Liver (tissue), 9 donors: ENCODE data around the gene RAB5A. TPM values are rescaled to one million over a fixed set of nuclear protein-coding genes. Genes with fewer than 3 reads are reported as not detected.

Experiments
- DNase-seq: peaks from one replicate; pipeline ENCODE4 v3.0.0-alpha.2; 2017; ENCODE audit warnings: low spot score
- H3K27ac ChIP-seq, 2 donors: one replicate each; pipeline ENCODE4 v1.7.0; 2013; ENCODE audit warnings: inconsistent platforms in 2 of 2, low read length in 2 of 2, control low read depth in 1 of 2, low read depth in 1 of 2, mild to moderate bottlenecking in 1 of 2
- H3K27me3 ChIP-seq, 4 donors: one replicate each; pipeline versions ENCODE4 v1.6.1 to v1.7.0; 2013; ENCODE audit warnings: low read length in 3 of 4, inconsistent platforms in 1 of 4, mild to moderate bottlenecking in 1 of 4, moderate library complexity in 1 of 4; ENCODE audit not compliant: control insufficient read depth in 4 of 4, insufficient read depth in 4 of 4
- H3K36me3 ChIP-seq, 4 donors: one replicate each; pipeline versions ENCODE4 v1.6.1 to v1.7.0; 2013; ENCODE audit warnings: low read length in 3 of 4, mild to moderate bottlenecking in 3 of 4, low read depth in 1 of 4, moderate library complexity in 1 of 4; ENCODE audit not compliant: control insufficient read depth in 4 of 4, insufficient read depth in 3 of 4
- H3K4me1 ChIP-seq, 4 donors: one replicate each; pipeline versions ENCODE4 v1.6.1 to v1.7.0; 2013; ENCODE audit warnings: low read length in 3 of 4, mild to moderate bottlenecking in 3 of 4, moderate library complexity in 1 of 4; ENCODE audit not compliant: control insufficient read depth in 4 of 4, insufficient read depth in 4 of 4
- H3K4me3 ChIP-seq, 3 donors: one replicate each; pipeline versions ENCODE4 v1.6.1 to v1.7.0; 2013; ENCODE audit warnings: low read length in 3 of 3, control low read depth in 1 of 3, low read depth in 1 of 3, mild to moderate bottlenecking in 1 of 3
- H3K9ac ChIP-seq, 2 donors: one replicate each; pipeline ENCODE4 v1.7.0; 2013; ENCODE audit warnings: low read length in 2 of 2, mild to moderate bottlenecking in 2 of 2, moderate library complexity in 2 of 2, control low read depth in 1 of 2, low read depth in 1 of 2
- H3K9me3 ChIP-seq, 4 donors: one replicate each; pipeline versions ENCODE4 v1.6.1 to v1.7.0; 2013; ENCODE audit warnings: low read length in 3 of 4; ENCODE audit not compliant: control insufficient read depth in 4 of 4
- ATF3 ChIP-seq: IDR thresholded peaks from 2 replicates; pipeline ENCODE4 v1.6.1; 2016; ENCODE audit warnings: antibody characterized with exemption
- CTCF ChIP-seq: fragments of 150-350 bp; IDR thresholded peaks from 2 replicates; pipeline ENCODE4 v1.5.1; 2017; ENCODE audit warnings: improper control_type of control experiment, low read depth, low read length; ENCODE audit not compliant: missing input control
- EGR1 ChIP-seq, 2 donors: IDR thresholded peaks; 2 replicates each; pipeline ENCODE4 v1.6.1; 2016 to 2018; ENCODE audit warnings: antibody characterized with exemption in 2 of 2, low read depth in 2 of 2
- FOXA1 ChIP-seq: IDR thresholded peaks from 2 replicates; pipeline ENCODE4 v1.6.1; 2016; ENCODE audit warnings: antibody characterized with exemption
- FOXA2 ChIP-seq: IDR thresholded peaks from 2 replicates; pipeline ENCODE4 v1.6.1; 2016; ENCODE audit warnings: antibody characterized with exemption
- GABPA ChIP-seq, 2 donors: IDR thresholded peaks in 1 of 2; conservative IDR thresholded peaks in 1 of 2; 2 replicates each; pipeline ENCODE4 v1.6.1; 2016; ENCODE audit warnings: antibody characterized with exemption in 2 of 2, mild to moderate bottlenecking in 1 of 2, moderate library complexity in 1 of 2
- HNF4A ChIP-seq, 2 donors: conservative IDR thresholded peaks; 2 replicates each; pipeline ENCODE4 v1.6.1; 2016; ENCODE audit warnings: antibody characterized with exemption in 2 of 2, mild to moderate bottlenecking in 2 of 2
- HNF4G ChIP-seq: IDR thresholded peaks from 2 replicates; pipeline ENCODE4 v1.6.1; 2016; ENCODE audit warnings: antibody characterized with exemption
- JUND ChIP-seq, 2 donors: IDR thresholded peaks; 2 replicates each; pipeline ENCODE4 v1.6.1; 2016; ENCODE audit warnings: antibody characterized with exemption in 2 of 2
- RAD21 ChIP-seq, 2 donors: IDR thresholded peaks; 2 replicates each; pipeline ENCODE4 v1.6.1; 2016; ENCODE audit warnings: antibody characterized with exemption in 2 of 2, mild to moderate bottlenecking in 2 of 2
- REST ChIP-seq: IDR thresholded peaks from 2 replicates; pipeline ENCODE4 v1.6.1; 2016; ENCODE audit warnings: antibody characterized with exemption, mild to moderate bottlenecking
- RXRA ChIP-seq, 2 donors: IDR thresholded peaks; 2 replicates each; pipeline ENCODE4 v1.6.1; 2017 to 2018; ENCODE audit warnings: antibody characterized with exemption in 2 of 2, mild to moderate bottlenecking in 1 of 2
- SP1 ChIP-seq: IDR thresholded peaks from 2 replicates; pipeline ENCODE4 v1.6.1; 2018; ENCODE audit warnings: antibody characterized with exemption, mild to moderate bottlenecking
- TAF1 ChIP-seq: conservative IDR thresholded peaks from 2 replicates; pipeline ENCODE4 v1.6.1; 2016; ENCODE audit warnings: antibody characterized with exemption, mild to moderate bottlenecking
- YY1 ChIP-seq: IDR thresholded peaks from 2 replicates; pipeline ENCODE4 v1.6.1; 2016; ENCODE audit warnings: antibody characterized with exemption, mild to moderate bottlenecking
- ZBTB33 ChIP-seq: IDR thresholded peaks from 2 replicates; pipeline ENCODE4 v1.6.1; 2016; ENCODE audit warnings: antibody characterized with exemption
- WGBS: extraction: QIAGEN DNeasy Blood & Tissue Kit; methylation state at CpG from one replicate; pipeline ENCODE4 v1.1.7; 2013; 5-methylcytosine and 5-hydroxymethylcytosine counted together
- polyA plus RNA-seq, 2 donors: library from polyadenylated mRNA; stranded (reverse) in 1 of 2; unstranded in 1 of 2; fragments of 200-250 nt in 1 of 2; fragments of >200 nt in 1 of 2; fragmentation: Nextera tagmentation in 1 of 2; extraction: Ambion mirVana in 1 of 2; gene quantifications; one replicate each; pipeline versions ENCODE4 v1.2.1 to v1.2.3, GENCODE V29; 2013 to 2015
- total RNA-seq, 2 donors: library from RNA; depleted of rRNA; stranded (reverse); fragments of >200 nt; gene quantifications; one replicate each; pipeline ENCODE4 v1.2.3, GENCODE V29; 2014
- donor health status: healthy.
- donor health status: healthy.
- donor health status: healthy.
- donor health status: healthy.
- donor health status: healthy.

RAB5A gene
- total and polyA plus RNA-seq, 4 donors, result 15.2 to 37.9 (median 25.9) TPM

GRCh38 chr3:19934098-19934566, 12.8 kb upstream of the RAB5A start, which contains the start of gene EFHB:
Gene EFHB (minus strand): TSS chr3:19934217. CDS start chr3:19934018, 199 bp downstream.
- no peaks in the 10 kb centered on the region for H3K9me3 ChIP-seq
- no peak within 1 kb of the TSS for H3K4me3 ChIP-seq
- peaks cover 0 to 6% (median under 1%) of the 10 kb centered on the region in 4 donors for H3K27me3 ChIP-seq
- H3K9ac ChIP-seq, result no peak within 1 kb of the TSS
- H3K36me3 ChIP-seq, result no peaks in the 10 kb centered on the region
- 36% methylated on average over 5 of the region's 5 CpGs for WGBS
- peak; percentile 62 for DNase-seq
- no peak within 1 kb of the TSS for H3K27ac ChIP-seq
- H3K4me1 ChIP-seq, result no peaks in the 10 kb centered on the region
- no peak for TF ChIP-seq JUND (IDR thresholded peaks at IDR 0.05)
- TF ChIP-seq EGR1 (IDR thresholded peaks at IDR 0.05; ENCODE audit: low read depth in 2 of 2), result no peak

GRCh38 chr3:19937459-19938294, 9.2 kb upstream of the RAB5A start:
- H3K36me3 ChIP-seq, result no peaks in the 10 kb centered on the region
- WGBS, result 59% methylated on average over 7 of the region's 7 CpGs
- no peak overlapping the region for H3K9ac ChIP-seq
- no peaks in the 10 kb centered on the region for H3K4me1 ChIP-seq
- TF ChIP-seq RXRA (IDR thresholded peaks at IDR 0.05), result no peak
- no peak for TF ChIP-seq REST
- no peak for TF ChIP-seq FOXA2
- no peak for DNase-seq
- no peak overlapping the region for H3K27ac ChIP-seq
- H3K27me3 ChIP-seq, result peaks cover 0 to 6% (median under 1%) of the 10 kb centered on the region in 4 donors
- no peak overlapping the region for H3K4me3 ChIP-seq
- no peaks in the 10 kb centered on the region for H3K9me3 ChIP-seq

GRCh38 chr3:19938295-19938627, 8.6 kb upstream of the RAB5A start:
- 89% methylated on average over 1 of the region's 1 CpG for WGBS
- H3K36me3 ChIP-seq, result no peaks in the 10 kb centered on the region
- H3K9ac ChIP-seq, result no peak overlapping the region
- peaks cover 0 to 6% (median under 1%) of the 10 kb centered on the region in 4 donors for H3K27me3 ChIP-seq
- H3K4me1 ChIP-seq, result no peaks in the 10 kb centered on the region
- H3K4me3 ChIP-seq, result no peak overlapping the region
- DNase-seq, result no peak
- no peaks in the 10 kb centered on the region for H3K9me3 ChIP-seq
- H3K27ac ChIP-seq, result no peak overlapping the region
- no peak for TF ChIP-seq GABPA (IDR thresholded peaks at IDR 0.05 in 1 of 2, conservative IDR thresholded peaks at IDR 0.05 in 1 of 2)
- TF ChIP-seq JUND (IDR thresholded peaks at IDR 0.05), result no peak
- no peak for TF ChIP-seq HNF4G
- TF ChIP-seq SP1, result no peak
- no peak for TF ChIP-seq FOXA1
- TF ChIP-seq HNF4A (conservative IDR thresholded peaks at IDR 0.05), result no peak
- TF ChIP-seq ATF3, result no peak
- no peak for TF ChIP-seq ZBTB33
- no peak for TF ChIP-seq REST
- TF ChIP-seq TAF1, result no peak
- TF ChIP-seq RAD21 (IDR thresholded peaks at IDR 0.05), result no peak
- TF ChIP-seq CTCF, result no peak
- TF ChIP-seq YY1, result no peak
- no peak for TF ChIP-seq FOXA2
